SK-N-MC (cell line): Measurements from ENCODE around the gene COL20A1.

Experiments used
- EZH2 ChIP-seq: fragments of 200-600 bp; sonication (generic); IDR thresholded peaks from one replicate; pipeline ENCODE4 v1.6.1; 2017; ENCODE audit warnings: antibody characterized with exemption
- FOXP2 ChIP-seq: optimal IDR thresholded peaks from 2 replicates; pipeline ENCODE3; 2011; ENCODE audit warnings: mild to moderate bottlenecking, moderate library complexity; ENCODE audit not compliant: insufficient read depth; ENCODE audit errors: extremely low read length, control extremely low read depth
- POLR2AphosphoS5 ChIP-seq: IDR thresholded peaks from 2 replicates; pipeline ENCODE4 v1.6.1; 2012; ENCODE audit warnings: mild to moderate bottlenecking, low read depth, low read length, borderline replicate concordance

GRCh38 chr20:63291811-63292210 lies 1.2 kb upstream of the COL20A1 start:
- TF ChIP-seq EZH2 (no peak), POLR2AphosphoS5 (no peak), FOXP2 (no peak)
